Mucosa of descending colon (tissue), 3 donors: Measurements from ENCODE around the gene INTS6. TPM values are rescaled to one million over a fixed set of nuclear protein-coding genes. Genes with fewer than 3 reads are reported as not detected.

Experiments used
- ATAC-seq: fragments of 200-7000 bp; cut with Tn5 transposase; one replicate; pipeline ENCODE4 v1.9.1; 2020; ENCODE audit warnings: mild to moderate bottlenecking, moderate library complexity
- DNase-seq, 3 donors: peaks; one replicate each; pipeline ENCODE4 v3.0.0-alpha.2; 2020
- H3K36me3 ChIP-seq: fragments of 200-600 bp; one replicate; pipeline ENCODE4 v1.8.0; 2021; ENCODE audit warnings: low read depth, mild to moderate bottlenecking
- H3K4me1 ChIP-seq: fragments of 200-600 bp; one replicate; pipeline ENCODE4 v1.8.0; 2021; ENCODE audit warnings: low read depth, mild to moderate bottlenecking
- H3K4me3 ChIP-seq: fragments of 200-600 bp; one replicate; pipeline ENCODE4 v1.8.0; 2021; ENCODE audit warnings: mild to moderate bottlenecking
- H3K9me3 ChIP-seq: fragments of 200-600 bp; one replicate; pipeline ENCODE4 v1.8.0; 2021; ENCODE audit warnings: mild to moderate bottlenecking
- CTCF ChIP-seq: fragments of 200-600 bp; IDR thresholded peaks from one replicate; pipeline ENCODE4 v1.8.0; 2022; ENCODE audit warnings: antibody characterized with exemption, mild to moderate bottlenecking
- intact Hi-C, 2 donors: fragments of 100-400 bp; cut with DNase I in 1 of 2; cut with micrococcal nuclease in 1 of 2; formaldehyde crosslinking; loops; one replicate each; pipeline versions ENCODE4 v1.11.0 to v1.11.1; 2022; cut with DNase I, micrococcal nuclease
- total RNA-seq, 3 donors: library from RNA; stranded (reverse); fragmentation: NEBNext Ultra II Directional in 2 of 3; extraction: Animal tissue kit (Norgen Biotek cat#: 25700) in 2 of 3; gene quantifications; one replicate each; pipeline versions ENCODE4 v1.2.1 to v1.2.4, GENCODE V29; 2021 to 2023
- donor health status: DM: no; HTN: no; CAD: no; lungs with moderate emphysema.
- donor health status: DM: no; HTN: no; CAD: no.
- donor health status: DM: no; HTN: yes; CAD: no.

Gene INTS6
- total RNA-seq, 3 donors from 2014 or later = 32.0 to 38.4 (median 36.3) TPM

DNA sequence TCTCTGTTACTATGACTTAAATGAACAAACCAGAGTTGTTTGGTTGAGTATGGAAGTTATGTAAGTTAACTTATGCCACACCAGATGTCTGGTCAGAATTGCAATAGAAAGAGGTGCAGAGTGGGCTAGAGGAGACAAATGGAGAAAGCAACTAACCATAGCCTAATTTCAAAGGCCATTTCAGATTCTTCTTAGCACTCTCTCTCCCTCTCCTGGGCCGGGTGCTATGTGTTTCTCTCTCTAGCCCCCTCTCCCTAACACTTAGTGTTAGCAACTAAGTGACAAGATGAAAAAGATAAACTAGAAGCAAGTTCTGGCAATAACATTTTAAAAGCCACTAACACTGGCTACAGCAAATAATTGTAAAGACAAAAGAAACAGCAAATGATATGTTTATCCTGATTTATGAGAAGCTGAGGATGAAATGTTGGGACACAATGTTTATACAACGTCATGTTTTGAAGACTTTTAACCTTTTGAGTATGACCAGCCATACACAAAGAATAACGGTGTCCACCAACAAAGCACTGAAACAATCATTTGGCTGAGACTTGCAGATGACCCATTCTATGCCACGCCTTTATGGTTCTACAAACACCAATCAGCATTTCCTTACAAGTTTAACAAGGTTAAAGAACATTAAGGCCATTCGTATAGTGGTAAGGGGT lies 94.8 kb downstream of the INTS6 start:
- ATAC-seq (no peak), DNase-seq (no peak)
- intact Hi-C loops = no loop called here
- Histone ChIP-seq H3K4me3 (no peak overlapping the region), H3K36me3 (no peaks in the 10 kb centered on the region), H3K4me1 (no peaks in the 10 kb centered on the region), H3K9me3 (no peaks in the 10 kb centered on the region)
- TF ChIP-seq CTCF = no peak

- Histone ChIP-seq H3K4me1 (no peaks in the 10 kb centered on the region), H3K4me3 (no peak overlapping the region), H3K9me3 (no peaks in the 10 kb centered on the region), H3K36me3 (no peaks in the 10 kb centered on the region)
- intact Hi-C loops = no loop called here
- no peak for TF ChIP-seq CTCF
- DNase-seq (no peak), ATAC-seq (no peak)
Observed at GRCh38 chr13:51355217-51355616, 97.6 kb downstream of the INTS6 start.

GRCh38 chr13:51349016-51349415 lies 103.8 kb downstream of the INTS6 start:
- TF ChIP-seq CTCF = no peak
- ATAC-seq = no peak
- intact Hi-C loops = no loop called here

DNA sequence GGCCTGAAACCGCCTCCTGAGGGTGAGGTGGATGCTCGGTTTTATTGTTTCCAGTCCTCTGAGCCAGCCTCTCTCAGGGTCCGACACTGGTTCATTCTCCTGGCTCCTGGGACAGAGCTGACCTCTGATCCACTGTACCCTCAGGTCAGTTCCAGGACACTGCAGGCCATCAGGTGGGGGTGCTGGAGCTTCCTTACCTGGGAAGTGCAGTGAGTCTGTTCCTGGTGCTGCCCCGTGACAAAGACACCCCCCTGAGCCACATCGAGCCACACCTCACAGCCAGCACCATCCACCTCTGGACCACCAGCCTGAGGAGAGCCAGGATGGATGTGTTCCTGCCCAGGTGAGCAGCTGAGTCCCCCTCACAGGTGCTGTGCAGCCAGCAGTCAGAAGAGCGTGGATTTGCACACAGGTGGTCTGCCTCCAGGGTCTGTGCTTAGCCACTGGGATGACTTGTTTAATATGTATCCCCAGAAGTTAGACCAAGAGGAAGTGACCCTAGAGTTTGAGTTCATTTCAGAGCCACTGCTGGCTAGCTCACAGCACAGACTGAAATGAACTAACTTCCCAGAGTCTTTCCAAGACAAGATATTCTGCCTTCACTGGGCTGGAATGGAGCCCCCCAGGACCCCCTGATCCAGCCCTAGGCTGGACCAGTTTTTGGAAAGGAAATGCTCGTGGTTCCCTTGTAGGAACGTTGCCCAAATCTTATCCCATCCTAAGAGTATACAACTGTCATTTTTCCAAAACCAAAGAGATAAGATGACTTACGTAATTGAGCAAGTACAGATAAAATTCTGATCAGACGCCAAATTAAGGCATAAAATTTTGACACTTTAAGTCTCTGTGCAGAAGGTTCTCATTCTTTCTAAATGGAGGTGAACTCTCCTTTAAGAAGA lies 104.5 kb downstream of the INTS6 start:
- H3K4me1 ChIP-seq = no peaks in the 10 kb centered on the region
- no peaks in the 10 kb centered on the region for H3K9me3 ChIP-seq
- ATAC-seq (no peak), DNase-seq (no peak)
- no peak for TF ChIP-seq CTCF
- intact Hi-C loops = no loop called here
- no peak overlapping the region for H3K4me3 ChIP-seq
- H3K36me3 ChIP-seq = no peaks in the 10 kb centered on the region

More at GRCh38 chr13:51349016-51349415, 103.8 kb downstream of the INTS6 start:
- Histone ChIP-seq H3K4me1 (no peaks in the 10 kb centered on the region), H3K4me3 (no peak overlapping the region), H3K9me3 (no peaks in the 10 kb centered on the region), H3K36me3 (no peaks in the 10 kb centered on the region)
- DNase-seq = no peak

GRCh38 chr13:51347099-51347498 lies 105.7 kb downstream of the INTS6 start:
- no peak for ATAC-seq
- Histone ChIP-seq H3K4me3 (no peak overlapping the region), H3K9me3 (no peaks in the 10 kb centered on the region), H3K36me3 (no peaks in the 10 kb centered on the region), H3K4me1 (no peaks in the 10 kb centered on the region)
- TF ChIP-seq CTCF = no peak
- intact Hi-C loops = no loop called here
- DNase-seq = no peak
